Heart right ventricle (tissue), 16 donors: Measurements from ENCODE around the gene PLCB1. TPM values are rescaled to one million over a fixed set of nuclear protein-coding genes. Genes with fewer than 3 reads are reported as not detected.

ENCODE experiments used
- ATAC-seq, 8 donors: fragments of 200-7000 bp; cut with Tn5 transposase; one replicate each; pipeline ENCODE4 v1.9.1; 2020; ENCODE audit warnings: mild to moderate bottlenecking in 8 of 8, moderate library complexity in 8 of 8, moderate number of reproducible peaks in 1 of 8
- DNase-seq, 2 donors: peaks; one replicate each; pipeline ENCODE4 v3.0.0-alpha.2; 2020
- H3K27ac ChIP-seq, 10 donors: fragments of 200-600 bp; sonication (generic) in 2 of 10; one replicate each; pipeline versions ENCODE4 v1.5.0 to v1.8.0; 2020 to 2022; ENCODE audit warnings: mild to moderate bottlenecking in 3 of 10
- H3K27me3 ChIP-seq, 7 donors: fragments of 200-600 bp; one replicate each; pipeline ENCODE4 v1.8.0; 2021 to 2022; ENCODE audit warnings: mild to moderate bottlenecking in 2 of 7
- H3K36me3 ChIP-seq, 9 donors: fragments of 200-600 bp; sonication (generic) in 1 of 9; one replicate each; pipeline versions ENCODE4 v1.5.0 to v1.8.0; 2020 to 2022; ENCODE audit warnings: mild to moderate bottlenecking in 2 of 9
- H3K4me1 ChIP-seq, 9 donors: fragments of 200-600 bp; sonication (generic) in 1 of 9; one replicate each; pipeline versions ENCODE4 v1.5.0 to v1.8.0; 2020 to 2022; ENCODE audit warnings: mild to moderate bottlenecking in 4 of 9
- H3K4me3 ChIP-seq, 10 donors: fragments of 200-600 bp; sonication (generic) in 2 of 10; one replicate each; pipeline versions ENCODE4 v1.5.0 to v1.8.0; 2020 to 2022; ENCODE audit warnings: mild to moderate bottlenecking in 7 of 10, moderate library complexity in 2 of 10
- H3K9me3 ChIP-seq, 11 donors: fragments of 200-600 bp in 10 of 11; sonication (generic) in 2 of 11; one replicate each; pipeline versions ENCODE4 v1.5.0 to v1.8.0; 2013 to 2022; ENCODE audit warnings: mild to moderate bottlenecking in 2 of 11, control low read depth in 1 of 11, moderate library complexity in 1 of 11
- WGBS, 2 donors: extraction: QIAGEN DNeasy Blood & Tissue Kit; methylation state at CpG; one replicate each; pipeline ENCODE4 v1.1.7; 2013; ENCODE audit warnings: inconsistent platforms in 1 of 2; 5-methylcytosine and 5-hydroxymethylcytosine counted together
- intact Hi-C, 10 donors: fragments of 100-400 bp; cut with DNase I; formaldehyde crosslinking; loops; one replicate each; pipeline versions ENCODE4 v1.11.1 to v1.14.2; 2022
- polyA plus RNA-seq, 2 donors: library from polyadenylated mRNA; stranded (reverse); fragments of 200-250 nt; gene quantifications; one replicate each; pipeline ENCODE4 v1.2.3, GENCODE V29; 2013
- total RNA-seq, 10 donors: library from RNA; stranded (reverse); fragmentation: NEBNext Ultra II Directional in 3 of 10; extraction: Animal tissue kit (Norgen Biotek cat#: 25700) in 3 of 10; gene quantifications; one replicate each; pipeline versions ENCODE4 v1.2.1 to v1.2.4, GENCODE V29; 2021 to 2023
- TF ChIP-seq, protein P1 (sequence below), 9 donors: fragments of 200-600 bp; sonication (generic) in 2 of 9; IDR thresholded peaks; one replicate each; pipeline versions ENCODE4 v1.5.0 to v1.8.0; 2021 to 2022; ENCODE audit warnings: antibody characterized with exemption in 9 of 9, mild to moderate bottlenecking in 5 of 9, moderate library complexity in 1 of 9
- donor health status: Arrhythmogenic right ventricular cardiomyopathy.
- donor health status: ischemic (EF 13 %, LVEDD 7.1; RV severe dilation, severe dysfunction).
- donor health status: healthy with polysubstance abuse.
- donor health status: DM: no; HTN: yes; CAD: no.
- donor health status: DM: no; HTN: no; CAD: no.
- donor health status: ischemic (EF 25% LVEDD 6.9; RV normal size, moderate dysfunction).
- donor health status: ischemic (EF 25% LVEDD 5.7; RV mildly dilated, moderate dysfunction).
- donor health status: healthy.
- donor health status: DM: yes; HTN: yes; CAD: no.
- donor health status: Ischemic cardiomyopathy.
- donor health status: ischemic (EF 35%, LVEDD 5.7; RV mildly dilated, moderate dysfunction).
- donor health status: nonischemic (EF 11% LVEDD 7.7; RV severe dilation, severe dysfunction).
- donor health status: DM: yes; HTN: yes; CAD: no.
- donor health status: PGD.
- donor health status: ischemic (EF 29% LVEDD 5.4; RV normal size, mild dysfunction).
- donor health status: nonischemic (EF 23%, LVEDD 6.1; RV moderate dilation, normal function).

The PLCB1 gene
- total and polyA plus RNA-seq, 12 donors: 2.2 to 12.7 (median 7.1) TPM

DNA sequence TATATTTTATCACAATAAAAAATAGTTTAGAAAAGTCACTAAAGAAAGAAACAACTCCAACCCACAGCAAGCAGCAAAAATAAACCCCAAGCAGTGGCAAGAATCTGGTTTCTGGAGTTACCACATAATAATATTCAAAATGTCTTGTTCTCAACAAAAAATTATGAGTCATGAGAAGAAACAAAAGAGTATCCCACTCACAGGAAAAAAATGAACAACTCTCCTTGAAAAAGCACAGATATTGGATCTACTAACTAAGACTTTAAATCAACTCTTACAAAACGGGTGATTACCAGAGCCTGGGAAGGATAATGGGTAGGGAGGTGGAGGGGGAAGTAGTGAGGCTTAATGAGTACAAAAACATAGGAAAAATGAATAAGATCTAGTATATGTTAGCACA lies 425.6 kb downstream of the PLCB1 start:
- H3K27ac ChIP-seq: no peak overlapping the region
- DNase-seq (no peak), ATAC-seq (no peak)
- peaks cover 0 to 7% (median 0%) of the 10 kb centered on the region in 9 donors for H3K4me1 ChIP-seq
- no peaks in the 10 kb centered on the region for H3K27me3 ChIP-seq
- intact Hi-C loops: no loop called here
- TF ChIP-seq, protein P1, sequence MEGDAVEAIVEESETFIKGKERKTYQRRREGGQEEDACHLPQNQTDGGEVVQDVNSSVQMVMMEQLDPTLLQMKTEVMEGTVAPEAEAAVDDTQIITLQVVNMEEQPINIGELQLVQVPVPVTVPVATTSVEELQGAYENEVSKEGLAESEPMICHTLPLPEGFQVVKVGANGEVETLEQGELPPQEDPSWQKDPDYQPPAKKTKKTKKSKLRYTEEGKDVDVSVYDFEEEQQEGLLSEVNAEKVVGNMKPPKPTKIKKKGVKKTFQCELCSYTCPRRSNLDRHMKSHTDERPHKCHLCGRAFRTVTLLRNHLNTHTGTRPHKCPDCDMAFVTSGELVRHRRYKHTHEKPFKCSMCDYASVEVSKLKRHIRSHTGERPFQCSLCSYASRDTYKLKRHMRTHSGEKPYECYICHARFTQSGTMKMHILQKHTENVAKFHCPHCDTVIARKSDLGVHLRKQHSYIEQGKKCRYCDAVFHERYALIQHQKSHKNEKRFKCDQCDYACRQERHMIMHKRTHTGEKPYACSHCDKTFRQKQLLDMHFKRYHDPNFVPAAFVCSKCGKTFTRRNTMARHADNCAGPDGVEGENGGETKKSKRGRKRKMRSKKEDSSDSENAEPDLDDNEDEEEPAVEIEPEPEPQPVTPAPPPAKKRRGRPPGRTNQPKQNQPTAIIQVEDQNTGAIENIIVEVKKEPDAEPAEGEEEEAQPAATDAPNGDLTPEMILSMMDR (IDR thresholded peaks at IDR 0.05): no peak
- H3K9me3 ChIP-seq: peaks cover 0 to 41% (median 22%) of the 10 kb centered on the region in 11 donors
- WGBS, 2 donors: 82 to 91% methylated on average over 1 of the region's 1 CpG
- H3K36me3 ChIP-seq: no peaks in the 10 kb centered on the region
- no peak overlapping the region for H3K4me3 ChIP-seq

DNA sequence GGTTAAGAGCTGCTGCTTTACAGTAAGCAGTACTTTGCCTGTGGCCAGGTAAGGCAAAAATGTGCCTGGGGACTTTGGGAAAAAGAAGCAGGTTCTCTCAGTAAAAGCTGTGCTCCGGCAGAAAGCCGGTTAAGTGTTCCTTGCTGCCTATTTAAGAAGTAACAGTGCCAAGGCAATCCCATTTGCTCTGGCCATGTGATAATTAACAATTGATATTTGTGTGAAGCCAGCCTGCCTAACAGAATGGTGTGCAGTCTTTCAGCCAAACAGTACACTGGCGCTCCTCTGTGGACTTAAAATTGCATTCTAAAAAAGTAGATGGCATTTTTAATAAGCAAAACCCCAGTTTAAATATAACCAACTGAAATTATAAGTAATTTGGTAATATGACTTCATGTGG lies 430.3 kb downstream of the PLCB1 start:
- H3K4me1 ChIP-seq: no peaks in the 10 kb centered on the region
- no peak overlapping the region for H3K4me3 ChIP-seq
- intact Hi-C loops: loop anchor here in 1 of 10 donors (10.0 kb wide), 1 partner anchor 52 kb away; no protein-coding TSS in a partner anchor
- DNase-seq: no peak
- no peak for ATAC-seq
- no peak overlapping the region for H3K27ac ChIP-seq
- H3K27me3 ChIP-seq: no peaks in the 10 kb centered on the region
- H3K9me3 ChIP-seq: peaks cover 0 to 37% (median 11%) of the 10 kb centered on the region in 11 donors
- H3K36me3 ChIP-seq: no peaks in the 10 kb centered on the region
- 93 to 96% methylated on average over 3 of the region's 3 CpGs for WGBS, 2 donors
- TF ChIP-seq, protein P1 (IDR thresholded peaks at IDR 0.05): no peak

DNA sequence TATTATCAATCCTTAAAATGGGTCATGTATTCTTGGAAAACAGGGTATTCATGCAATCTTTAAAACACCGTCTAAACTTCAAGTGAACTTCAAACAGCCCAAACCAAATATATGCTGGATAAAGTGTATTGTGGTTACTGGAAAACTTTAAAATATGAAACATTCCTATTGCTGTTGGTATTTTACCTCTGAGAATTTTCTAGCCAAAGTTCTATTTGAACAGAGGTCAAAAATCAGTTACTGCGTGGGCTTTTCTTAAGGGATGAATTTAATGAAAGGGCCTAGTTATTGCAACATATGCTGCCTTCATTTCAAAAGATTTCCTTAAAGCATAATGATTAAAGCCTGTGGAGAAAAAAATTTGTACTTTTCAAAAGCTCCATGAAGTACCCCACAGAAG lies 436.0 kb downstream of the PLCB1 start:
- Histone ChIP-seq H3K9me3 (peaks cover 0 to 17% (median 0%) of the 10 kb centered on the region in 11 donors), H3K27me3 (no peaks in the 10 kb centered on the region), H3K27ac (no peak overlapping the region), H3K4me1 (peaks cover 0 to 6% (median 0%) of the 10 kb centered on the region in 9 donors), H3K4me3 (no peak overlapping the region), H3K36me3 (no peaks in the 10 kb centered on the region)
- WGBS, 2 donors: 82 to 83% methylated on average over 2 of the region's 2 CpGs
- intact Hi-C loops: loop anchor here in 1 of 10 donors (10.0 kb wide), 1 partner anchor 47 kb away; no protein-coding TSS in a partner anchor
- DNase-seq (no peak), ATAC-seq (peak in 1 of 8 donors; percentile 53)
- TF ChIP-seq, protein P1 (IDR thresholded peaks at IDR 0.05): no peak

DNA sequence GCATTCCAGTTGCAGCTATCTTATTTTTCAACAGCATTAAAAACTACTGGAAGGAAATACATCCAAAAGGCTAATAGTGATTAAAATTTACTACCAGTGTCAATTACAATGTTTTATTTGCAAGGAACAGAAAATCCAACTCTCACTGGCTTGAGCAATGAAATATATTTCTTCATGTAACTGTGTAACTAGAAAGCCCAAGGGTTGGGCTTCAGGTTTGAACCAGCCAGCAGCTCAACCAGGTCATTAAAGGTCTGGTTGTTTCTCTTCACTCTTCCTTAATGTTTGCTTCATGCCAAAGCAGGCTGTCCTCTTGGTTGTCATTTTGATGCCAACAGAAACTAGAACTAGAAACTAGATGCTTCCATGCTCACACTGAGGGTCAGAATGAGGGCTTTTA lies 437.7 kb downstream of the PLCB1 start:
- H3K4me3 ChIP-seq: no peak overlapping the region
- TF ChIP-seq, protein P1 (IDR thresholded peaks at IDR 0.05): no peak
- H3K36me3 ChIP-seq: no peaks in the 10 kb centered on the region
- no peaks in the 10 kb centered on the region for H3K27me3 ChIP-seq
- DNase-seq (no peak), ATAC-seq (no peak)
- H3K9me3 ChIP-seq: peaks cover 0 to 3% (median 0%) of the 10 kb centered on the region in 11 donors
- intact Hi-C loops: loop anchor here in 1 of 10 donors (10.0 kb wide), 1 partner anchor 45 kb away; no protein-coding TSS in a partner anchor
- peaks cover 0 to 6% (median 0%) of the 10 kb centered on the region in 9 donors for H3K4me1 ChIP-seq
- no peak overlapping the region for H3K27ac ChIP-seq
